ELF-1 (cell line): ENCODE results near the gene DCAF17.

ENCODE experiments used
- DNase-seq: peaks from one replicate; pipeline ENCODE4 v3.0.0-alpha.2; 2016; ENCODE audit warnings: low read depth, low spot score

DCAF17 gene

GRCh38 chr2:171434013-171434989 is at the start of gene DCAF17:
Gene DCAF17, plus strand, starts transcription at chr2:171434226. Its CDS starts 352 bp downstream, at chr2:171434578.
- DNase-seq = peak; percentile 99

GRCh38 chr2:171386627-171387026 is 47.4 kb upstream of the DCAF17 start:
- DNase-seq = peak; percentile 77

- DNase-seq = no peak
These were observed 47.0 kb upstream of the DCAF17 start for GRCh38 chr2:171387052-171387451.

- no peak for DNase-seq
These were observed 44.7 kb upstream of the DCAF17 start for GRCh38 chr2:171389325-171389724.

GRCh38 chr2:171389780-171390179 is 44.2 kb upstream of the DCAF17 start:
- DNase-seq = no peak

GRCh38 chr2:171390941-171391516 is 43.0 kb upstream of the DCAF17 start:
- no peak for DNase-seq

GRCh38 chr2:171391532-171391931 is 42.5 kb upstream of the DCAF17 start:
- DNase-seq = no peak

GRCh38 chr2:171393487-171393886 is 40.5 kb upstream of the DCAF17 start:
- DNase-seq = no peak

GRCh38 chr2:171394164-171394740 is 39.8 kb upstream of the DCAF17 start:
- no peak for DNase-seq

- DNase-seq = no peak
These were observed 34.7 kb upstream of the DCAF17 start for GRCh38 chr2:171399292-171399691.

GRCh38 chr2:171400395-171400794 is 33.6 kb upstream of the DCAF17 start:
- DNase-seq = no peak

- DNase-seq = no peak
These were observed 32.1 kb upstream of the DCAF17 start for GRCh38 chr2:171401947-171402346.

GRCh38 chr2:171402906-171403580 is 31.0 kb upstream of the DCAF17 start:
- no peak for DNase-seq

- DNase-seq = no peak
These were observed 29.8 kb upstream of the DCAF17 start for GRCh38 chr2:171404261-171404660.

- no peak for DNase-seq
These were observed 29.3 kb upstream of the DCAF17 start for GRCh38 chr2:171404719-171405118.

- DNase-seq = no peak
These were observed 28.5 kb upstream of the DCAF17 start for GRCh38 chr2:171405546-171405945.

GRCh38 chr2:171406044-171406443 is 28.0 kb upstream of the DCAF17 start:
- no peak for DNase-seq

- no peak for DNase-seq
These were observed 26.9 kb upstream of the DCAF17 start for GRCh38 chr2:171407030-171407675.

- no peak for DNase-seq
These were observed 26.4 kb upstream of the DCAF17 start for GRCh38 chr2:171407676-171408044.

GRCh38 chr2:171409436-171409971 is 24.5 kb upstream of the DCAF17 start:
- DNase-seq = peak; percentile 81

GRCh38 chr2:171410101-171410500 is 23.9 kb upstream of the DCAF17 start:
- no peak for DNase-seq
